ENCODE results near the gene ABCD1. TPM values are rescaled to one million over a fixed set of nuclear protein-coding genes. Genes with fewer than 3 reads are reported as not detected.

The ABCD1 gene
- total and polyA plus RNA-seq, 4 donors = 5.7 to 19.7 (median 10.3) TPM

GRCh38 chrX:153700376-153700945, 24.2 kb upstream of the ABCD1 start:
- Histone ChIP-seq H3K27ac (ENCODE audit: low read depth in 1 of 2, low read length in 1 of 2) (peak overlapping the region in 1 of 2 donors; percentile 68), H3K4me1 (ENCODE audit: control insufficient read depth in 5 of 5, insufficient read depth in 5 of 5, low read length in 5 of 5) (no peaks in the 10 kb centered on the region), H3K4me3 (no peak overlapping the region), H3K36me3 (ENCODE audit: control insufficient read depth in 4 of 4, insufficient read depth in 4 of 4, low read length in 4 of 4) (peaks cover 0 to 26% (median 2%) of the 10 kb centered on the region in 4 donors), H3K9ac (ENCODE audit: insufficient read depth in 1 of 2, low read length in 2 of 2) (no peak overlapping the region), H3K27me3 (ENCODE audit: control insufficient read depth in 3 of 3, insufficient read depth in 3 of 3, low read length in 2 of 3) (no peaks in the 10 kb centered on the region), H3K9me3 (ENCODE audit: control insufficient read depth in 4 of 4, insufficient read depth in 3 of 4, low read length in 3 of 4) (no peaks in the 10 kb centered on the region)
- 80 to 81% methylated on average over 10 to 15 of the region's 15 CpGs for WGBS, 2 donors
- no peak for DNase-seq
- ATAC-seq (ENCODE audit: insufficient read depth, low FRiP score) = no peak
- TF ChIP-seq, protein P1, sequence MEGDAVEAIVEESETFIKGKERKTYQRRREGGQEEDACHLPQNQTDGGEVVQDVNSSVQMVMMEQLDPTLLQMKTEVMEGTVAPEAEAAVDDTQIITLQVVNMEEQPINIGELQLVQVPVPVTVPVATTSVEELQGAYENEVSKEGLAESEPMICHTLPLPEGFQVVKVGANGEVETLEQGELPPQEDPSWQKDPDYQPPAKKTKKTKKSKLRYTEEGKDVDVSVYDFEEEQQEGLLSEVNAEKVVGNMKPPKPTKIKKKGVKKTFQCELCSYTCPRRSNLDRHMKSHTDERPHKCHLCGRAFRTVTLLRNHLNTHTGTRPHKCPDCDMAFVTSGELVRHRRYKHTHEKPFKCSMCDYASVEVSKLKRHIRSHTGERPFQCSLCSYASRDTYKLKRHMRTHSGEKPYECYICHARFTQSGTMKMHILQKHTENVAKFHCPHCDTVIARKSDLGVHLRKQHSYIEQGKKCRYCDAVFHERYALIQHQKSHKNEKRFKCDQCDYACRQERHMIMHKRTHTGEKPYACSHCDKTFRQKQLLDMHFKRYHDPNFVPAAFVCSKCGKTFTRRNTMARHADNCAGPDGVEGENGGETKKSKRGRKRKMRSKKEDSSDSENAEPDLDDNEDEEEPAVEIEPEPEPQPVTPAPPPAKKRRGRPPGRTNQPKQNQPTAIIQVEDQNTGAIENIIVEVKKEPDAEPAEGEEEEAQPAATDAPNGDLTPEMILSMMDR (IDR thresholded peaks at IDR 0.05; ENCODE audit: control extremely low read depth, extremely low read depth) = no peak

DNA sequence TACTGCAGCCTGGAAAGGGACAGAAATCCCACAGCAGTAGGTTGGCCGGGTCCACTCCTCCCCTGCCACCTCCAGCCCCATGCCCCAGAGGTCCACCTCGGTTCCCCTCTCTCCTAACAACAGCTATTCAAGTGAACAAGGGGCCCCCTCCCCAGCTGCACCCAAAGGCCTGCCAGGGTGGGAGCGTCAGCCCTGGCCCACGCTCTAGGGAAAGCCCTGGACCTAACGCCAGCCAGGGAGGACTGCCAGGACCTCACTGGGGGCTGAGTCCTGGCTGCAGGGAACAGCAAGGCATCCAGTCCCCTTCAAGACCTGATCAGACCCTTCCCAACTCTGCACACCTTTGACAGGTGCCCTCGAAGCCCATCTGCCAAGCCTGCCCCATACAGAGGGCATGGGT, 23.7 kb upstream of the ABCD1 start:
- Histone ChIP-seq H3K27me3 (ENCODE audit: control insufficient read depth in 3 of 3, insufficient read depth in 3 of 3, low read length in 2 of 3) (no peaks in the 10 kb centered on the region), H3K27ac (ENCODE audit: low read depth in 1 of 2, low read length in 1 of 2) (peak overlapping the region in 1 of 2 donors; percentile 68), H3K36me3 (ENCODE audit: control insufficient read depth in 4 of 4, insufficient read depth in 4 of 4, low read length in 4 of 4) (peaks cover 0 to 24% (median 2%) of the 10 kb centered on the region in 4 donors), H3K4me3 (no peak overlapping the region), H3K4me1 (ENCODE audit: control insufficient read depth in 5 of 5, insufficient read depth in 5 of 5, low read length in 5 of 5) (no peaks in the 10 kb centered on the region), H3K9me3 (ENCODE audit: control insufficient read depth in 4 of 4, insufficient read depth in 3 of 4, low read length in 3 of 4) (no peaks in the 10 kb centered on the region), H3K9ac (ENCODE audit: insufficient read depth in 1 of 2, low read length in 2 of 2) (no peak overlapping the region)
- ATAC-seq (ENCODE audit: insufficient read depth, low FRiP score) (no peak), DNase-seq (no peak)
- TF ChIP-seq, protein P1 (IDR thresholded peaks at IDR 0.05; ENCODE audit: control extremely low read depth, extremely low read depth) = no peak
- 77 to 100% methylated on average over 3 to 6 of the region's 6 CpGs for WGBS, 2 donors

- Histone ChIP-seq H3K4me3 (no peak overlapping the region), H3K36me3 (ENCODE audit: control insufficient read depth in 4 of 4, insufficient read depth in 4 of 4, low read length in 4 of 4) (peaks cover 0 to 24% (median 2%) of the 10 kb centered on the region in 4 donors), H3K9ac (ENCODE audit: insufficient read depth in 1 of 2, low read length in 2 of 2) (no peak overlapping the region), H3K9me3 (ENCODE audit: control insufficient read depth in 4 of 4, insufficient read depth in 3 of 4, low read length in 3 of 4) (no peaks in the 10 kb centered on the region), H3K4me1 (ENCODE audit: control insufficient read depth in 5 of 5, insufficient read depth in 5 of 5, low read length in 5 of 5) (no peaks in the 10 kb centered on the region), H3K27me3 (ENCODE audit: control insufficient read depth in 3 of 3, insufficient read depth in 3 of 3, low read length in 2 of 3) (no peaks in the 10 kb centered on the region), H3K27ac (ENCODE audit: low read depth in 1 of 2, low read length in 1 of 2) (no peak overlapping the region)
- DNase-seq = no peak
- ATAC-seq (ENCODE audit: insufficient read depth, low FRiP score) = no peak
- TF ChIP-seq, protein P1 (IDR thresholded peaks at IDR 0.05; ENCODE audit: control extremely low read depth, extremely low read depth) = no peak
- 94 to 99% methylated on average over 8 to 12 of the region's 12 CpGs for WGBS, 2 donors
Observed at GRCh38 chrX:153701706-153702105, 22.9 kb upstream of the ABCD1 start.

Data from lung (tissue), 12 donors.